HepG2 (cell line): ENCODE data around the gene PCNT. TPM values are rescaled to one million over a fixed set of nuclear protein-coding genes. Genes with fewer than 3 reads are reported as not detected.
A peak's percentile ranks its signal among the peaks of the same experiment; 100 is the strongest.

Source experiments
- ARNTL ChIP-seq: sonication (generic); formaldehyde crosslinking; IDR thresholded peaks from 2 replicates; pipeline ENCODE4 v1.4.0; 2020; ENCODE audit warnings: mild to moderate bottlenecking, missing genetic modification reagents
- CERS6 ChIP-seq: sonication (generic); formaldehyde crosslinking; IDR thresholded peaks from 2 replicates; pipeline ENCODE4 v1.5.0; 2020; ENCODE audit warnings: missing genetic modification reagents
- DMAP1 ChIP-seq: IDR thresholded peaks from 2 replicates; pipeline ENCODE4 v1.6.1; 2016
- EHMT2 ChIP-seq: fragments of 200-600 bp; sonication (generic); IDR thresholded peaks from 2 replicates; pipeline ENCODE4 v1.7.0; 2017; ENCODE audit warnings: antibody characterized with exemption, low read depth, low read length, borderline replicate concordance
- HNRNPUL1 ChIP-seq: fragments of 200-400 bp; formaldehyde crosslinking; IDR thresholded peaks from 2 replicates; pipeline ENCODE4 v1.6.1; 2017; ENCODE audit warnings: low read depth, mild to moderate bottlenecking, low read length, moderate library complexity
- IRX3 ChIP-seq: sonication (generic); formaldehyde crosslinking; IDR thresholded peaks from 2 replicates; pipeline ENCODE4 v1.8.1; 2023; ENCODE audit warnings: mild to moderate bottlenecking, low read depth, missing genetic modification reagents, borderline replicate concordance
- KLF12 ChIP-seq: sonication (generic); formaldehyde crosslinking; IDR thresholded peaks from 2 replicates; pipeline ENCODE4 v1.4.0; 2020; ENCODE audit warnings: missing genetic modification reagents, borderline replicate concordance
- LBX2 ChIP-seq: sonication (generic); formaldehyde crosslinking; IDR thresholded peaks from 2 replicates; pipeline ENCODE4 v1.5.0; 2020; ENCODE audit warnings: missing genetic modification reagents, mild to moderate bottlenecking, borderline replicate concordance
- MYNN ChIP-seq: sonication (generic); formaldehyde crosslinking; IDR thresholded peaks from 2 replicates; pipeline ENCODE4 v1.4.0; 2020; ENCODE audit warnings: mild to moderate bottlenecking, low read depth, missing genetic modification reagents
- PCBP1 ChIP-seq: fragments of 200-400 bp; formaldehyde crosslinking; IDR thresholded peaks from 2 replicates; pipeline ENCODE4 v1.6.1; 2017; ENCODE audit warnings: mild to moderate bottlenecking, low read depth, low read length, borderline replicate concordance
- RBFOX2 ChIP-seq: fragments of 200-400 bp; formaldehyde crosslinking; IDR thresholded peaks from 2 replicates; pipeline ENCODE4 v1.6.1; 2017; ENCODE audit warnings: low read depth, mild to moderate bottlenecking, low read length
- SMARCC2 ChIP-seq: fragments of 450-650 bp; IDR thresholded peaks from 2 replicates; pipeline ENCODE4 v1.6.1; 2017; ENCODE audit warnings: antibody characterized with exemption, mild to moderate bottlenecking
- TCF7L2 ChIP-seq: IDR thresholded peaks from 2 replicates; pipeline ENCODE4 v1.6.1; 2011; ENCODE audit warnings: mild to moderate bottlenecking, low read depth, low read length, moderate library complexity
- TGIF2 ChIP-seq: IDR thresholded peaks from 2 replicates; pipeline ENCODE4 v1.6.1; 2016; ENCODE audit warnings: control low read depth, missing compliant biosample characterization
- U2AF2 ChIP-seq: fragments of 200-400 bp; formaldehyde crosslinking; IDR thresholded peaks from 2 replicates; pipeline ENCODE4 v1.6.1; 2017; ENCODE audit warnings: low read depth, mild to moderate bottlenecking, low read length
- ZC3H4 ChIP-seq: sonication (generic); formaldehyde crosslinking; IDR thresholded peaks from 2 replicates; pipeline ENCODE4 v1.4.0; 2020; ENCODE audit warnings: missing genetic modification reagents, borderline replicate concordance
- ZFP90 ChIP-seq: sonication (generic); formaldehyde crosslinking; IDR thresholded peaks from 2 replicates; pipeline ENCODE4 v1.8.0; 2022; ENCODE audit warnings: missing genetic modification reagents, mild to moderate bottlenecking, inconsistent platforms, borderline replicate concordance
- ZNF556 ChIP-seq: sonication (generic); formaldehyde crosslinking; IDR thresholded peaks from 2 replicates; pipeline ENCODE4 v1.4.0; 2020; ENCODE audit warnings: mild to moderate bottlenecking, missing genetic modification reagents, borderline replicate concordance
- ZNF564 ChIP-seq: sonication (generic); formaldehyde crosslinking; IDR thresholded peaks from 2 replicates; pipeline ENCODE4 v1.8.1; 2023; ENCODE audit warnings: mild to moderate bottlenecking, missing genetic modification reagents
- ZNF629 ChIP-seq: sonication (generic); formaldehyde crosslinking; conservative IDR thresholded peaks from 2 replicates; pipeline ENCODE4 v1.5.0; 2020; ENCODE audit warnings: missing genetic modification reagents
- polyA plus RNA-seq, 8 experiments: library from polyadenylated mRNA; depleted of rRNA in 3 of 8; stranded (reverse) in 7 of 8; unstranded in 1 of 8; fragments of >200 nt; fragmentation: Illumina TruSeq in 4 of 8; extraction: Trizol in 4 of 8; gene quantifications; 2 replicates each; pipeline versions ENCODE4 v1.2.1 to v1.2.3, GENCODE V29; 2011 to 2016; ENCODE audit warnings: low read depth in 4 of 8, missing spikeins in 1 of 8, mixed read lengths in 1 of 8; ENCODE audit not compliant: insufficient read depth in 1 of 8
- total RNA-seq, 5 experiments: library from RNA; depleted of rRNA; stranded (reverse); fragments of >200 nt; fragmentation: Illumina TruSeq; extraction: Trizol; gene quantifications; 2 replicates each; pipeline ENCODE4 v1.2.3, GENCODE V29; 2016; ENCODE audit warnings: low read depth in 1 of 5
- TF ChIP-seq, protein P1 (sequence below): sonication (generic); formaldehyde crosslinking; IDR thresholded peaks from 2 replicates; pipeline ENCODE4 v1.4.0; 2020; ENCODE audit warnings: missing genetic modification reagents
- TF ChIP-seq, protein P2 (sequence below): sonication (generic); formaldehyde crosslinking; conservative IDR thresholded peaks from 2 replicates; pipeline ENCODE4 v1.8.0; 2022; ENCODE audit warnings: mild to moderate bottlenecking, moderate library complexity, missing genetic modification reagents
- TF ChIP-seq, protein P3 (sequence below): sonication (generic); formaldehyde crosslinking; IDR thresholded peaks from 2 replicates; pipeline ENCODE4 v1.8.1; 2023; ENCODE audit warnings: mild to moderate bottlenecking, missing genetic modification reagents, borderline replicate concordance
- TF ChIP-seq, protein P4 (sequence below): sonication (generic); formaldehyde crosslinking; IDR thresholded peaks from 2 replicates; pipeline ENCODE4 v1.5.1; 2020; ENCODE audit warnings: missing genetic modification reagents, mild to moderate bottlenecking, borderline replicate concordance

The PCNT gene
- total and polyA plus RNA-seq, 2 of the 13 experiments (the other 11 are each of a cell fraction or from before 2014, with no cell fraction given) = 5.6 to 12.4 TPM

DNA sequence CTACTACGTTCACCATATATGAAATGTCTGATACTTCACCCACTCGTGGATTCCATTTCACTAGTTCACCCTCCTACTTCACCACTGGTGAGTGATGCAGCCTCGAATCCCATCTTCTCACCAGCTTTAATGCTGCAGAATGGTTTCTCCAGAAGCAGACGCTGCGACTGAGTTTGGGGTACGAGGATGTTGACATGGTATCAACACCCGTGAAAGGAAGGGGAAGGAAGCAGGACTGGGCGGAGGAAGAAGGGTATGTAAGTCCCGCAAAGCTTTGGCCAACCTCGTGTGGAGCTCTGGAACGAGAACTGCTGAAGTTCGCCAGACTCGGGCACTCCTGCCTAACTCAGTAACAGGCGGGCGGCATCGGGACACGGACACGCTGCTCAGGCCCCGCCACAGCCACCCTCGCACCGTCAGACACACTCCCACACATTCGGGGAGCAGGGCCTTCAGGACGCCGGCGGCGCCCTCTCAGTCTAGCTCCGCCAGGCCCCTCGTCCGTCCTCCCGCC is 133.9 kb downstream of the PCNT start (continued):
- TF ChIP-seq, protein P1, sequence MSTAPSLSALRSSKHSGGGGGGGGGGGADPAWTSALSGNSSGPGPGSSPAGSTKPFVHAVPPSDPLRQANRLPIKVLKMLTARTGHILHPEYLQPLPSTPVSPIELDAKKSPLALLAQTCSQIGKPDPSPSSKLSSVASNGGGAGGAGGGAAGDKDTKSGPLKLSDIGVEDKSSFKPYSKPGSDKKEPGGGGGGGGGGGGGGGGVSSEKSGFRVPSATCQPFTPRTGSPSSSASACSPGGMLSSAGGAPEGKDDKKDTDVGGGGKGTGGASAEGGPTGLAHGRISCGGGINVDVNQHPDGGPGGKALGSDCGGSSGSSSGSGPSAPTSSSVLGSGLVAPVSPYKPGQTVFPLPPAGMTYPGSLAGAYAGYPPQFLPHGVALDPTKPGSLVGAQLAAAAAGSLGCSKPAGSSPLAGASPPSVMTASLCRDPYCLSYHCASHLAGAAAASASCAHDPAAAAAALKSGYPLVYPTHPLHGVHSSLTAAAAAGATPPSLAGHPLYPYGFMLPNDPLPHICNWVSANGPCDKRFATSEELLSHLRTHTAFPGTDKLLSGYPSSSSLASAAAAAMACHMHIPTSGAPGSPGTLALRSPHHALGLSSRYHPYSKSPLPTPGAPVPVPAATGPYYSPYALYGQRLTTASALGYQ (CRISPR knock-in tag) = peak; percentile 17
- no peak for TF ChIP-seq PCBP1
- no peak for TF ChIP-seq RBFOX2
- TF ChIP-seq SMARCC2 = no peak
- no peak for TF ChIP-seq DMAP1 (CRISPR knock-in tag)
- no peak for TF ChIP-seq LBX2
- no peak for TF ChIP-seq ZNF564 (CRISPR knock-in tag)
- TF ChIP-seq EHMT2 = no peak
- no peak for TF ChIP-seq ZNF556 (CRISPR knock-in tag)
- TF ChIP-seq, protein P2, sequence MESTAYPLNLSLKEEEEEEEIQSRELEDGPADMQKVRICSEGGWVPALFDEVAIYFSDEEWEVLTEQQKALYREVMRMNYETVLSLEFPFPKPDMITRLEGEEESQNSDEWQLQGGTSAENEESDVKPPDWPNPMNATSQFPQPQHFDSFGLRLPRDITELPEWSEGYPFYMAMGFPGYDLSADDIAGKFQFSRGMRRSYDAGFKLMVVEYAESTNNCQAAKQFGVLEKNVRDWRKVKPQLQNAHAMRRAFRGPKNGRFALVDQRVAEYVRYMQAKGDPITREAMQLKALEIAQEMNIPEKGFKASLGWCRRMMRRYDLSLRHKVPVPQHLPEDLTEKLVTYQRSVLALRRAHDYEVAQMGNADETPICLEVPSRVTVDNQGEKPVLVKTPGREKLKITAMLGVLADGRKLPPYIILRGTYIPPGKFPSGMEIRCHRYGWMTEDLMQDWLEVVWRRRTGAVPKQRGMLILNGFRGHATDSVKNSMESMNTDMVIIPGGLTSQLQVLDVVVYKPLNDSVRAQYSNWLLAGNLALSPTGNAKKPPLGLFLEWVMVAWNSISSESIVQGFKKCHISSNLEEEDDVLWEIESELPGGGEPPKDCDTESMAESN = no peak
- TF ChIP-seq, protein P3, sequence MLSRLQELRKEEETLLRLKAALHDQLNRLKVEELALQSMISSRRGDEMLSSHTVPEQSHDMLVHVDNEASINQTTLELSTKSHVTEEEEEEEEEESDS (CRISPR knock-in tag) = no peak
- no peak; the same call in 1 of the 2 replicates for TF ChIP-seq CERS6
- no peak for TF ChIP-seq ZC3H4 (CRISPR knock-in tag)
- TF ChIP-seq U2AF2 = no peak
- no peak for TF ChIP-seq HNRNPUL1
- no peak for TF ChIP-seq MYNN (CRISPR knock-in tag)
- no peak for TF ChIP-seq ZFP90 (CRISPR knock-in tag)
- TF ChIP-seq TCF7L2 = no peak
- TF ChIP-seq IRX3 = 0 out of 2 replicates have a peak, but pooled peaks have one; percentile 57
- TF ChIP-seq, protein P4, sequence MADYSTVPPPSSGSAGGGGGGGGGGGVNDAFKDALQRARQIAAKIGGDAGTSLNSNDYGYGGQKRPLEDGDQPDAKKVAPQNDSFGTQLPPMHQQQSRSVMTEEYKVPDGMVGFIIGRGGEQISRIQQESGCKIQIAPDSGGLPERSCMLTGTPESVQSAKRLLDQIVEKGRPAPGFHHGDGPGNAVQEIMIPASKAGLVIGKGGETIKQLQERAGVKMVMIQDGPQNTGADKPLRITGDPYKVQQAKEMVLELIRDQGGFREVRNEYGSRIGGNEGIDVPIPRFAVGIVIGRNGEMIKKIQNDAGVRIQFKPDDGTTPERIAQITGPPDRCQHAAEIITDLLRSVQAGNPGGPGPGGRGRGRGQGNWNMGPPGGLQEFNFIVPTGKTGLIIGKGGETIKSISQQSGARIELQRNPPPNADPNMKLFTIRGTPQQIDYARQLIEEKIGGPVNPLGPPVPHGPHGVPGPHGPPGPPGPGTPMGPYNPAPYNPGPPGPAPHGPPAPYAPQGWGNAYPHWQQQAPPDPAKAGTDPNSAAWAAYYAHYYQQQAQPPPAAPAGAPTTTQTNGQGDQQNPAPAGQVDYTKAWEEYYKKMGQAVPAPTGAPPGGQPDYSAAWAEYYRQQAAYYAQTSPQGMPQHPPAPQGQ = no peak
- no peak for TF ChIP-seq ARNTL (CRISPR knock-in tag)
- no peak for TF ChIP-seq KLF12 (CRISPR knock-in tag)
- TF ChIP-seq ZNF629 (CRISPR knock-in tag) = no peak
- TF ChIP-seq TGIF2 (CRISPR knock-in tag) = no peak
